Measurements from ENCODE around the gene C1orf87. TPM values are rescaled to one million over a fixed set of nuclear protein-coding genes. Genes with fewer than 3 reads are reported as not detected.

Gene C1orf87, protein sequence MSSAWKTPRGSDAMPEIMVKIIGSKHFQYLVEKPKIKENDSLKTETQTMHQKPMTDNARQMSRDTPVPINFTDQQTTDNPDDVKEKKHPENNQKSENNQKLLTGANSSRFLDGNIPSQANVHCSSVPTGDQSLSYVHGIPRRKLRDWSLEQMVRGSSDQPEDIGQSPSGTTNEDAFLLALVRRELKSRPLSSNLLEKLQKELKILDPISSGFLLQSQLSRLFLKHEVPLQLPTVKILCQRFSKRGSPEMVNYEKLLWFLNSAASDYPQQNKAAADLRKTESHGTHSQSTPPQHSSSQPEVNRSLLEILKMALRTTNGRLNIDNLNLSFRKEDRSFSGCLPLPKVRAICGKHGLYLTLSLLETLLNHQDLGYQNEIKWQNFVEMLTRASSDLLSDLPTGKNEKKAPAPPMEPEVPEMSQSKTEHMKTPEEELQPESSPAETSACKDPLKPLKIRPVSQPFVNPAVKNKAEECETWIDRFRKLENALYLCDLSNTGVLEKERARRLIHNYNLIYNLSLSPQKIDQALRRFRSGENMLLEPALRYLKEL
- not detected for total RNA-seq

DNA sequence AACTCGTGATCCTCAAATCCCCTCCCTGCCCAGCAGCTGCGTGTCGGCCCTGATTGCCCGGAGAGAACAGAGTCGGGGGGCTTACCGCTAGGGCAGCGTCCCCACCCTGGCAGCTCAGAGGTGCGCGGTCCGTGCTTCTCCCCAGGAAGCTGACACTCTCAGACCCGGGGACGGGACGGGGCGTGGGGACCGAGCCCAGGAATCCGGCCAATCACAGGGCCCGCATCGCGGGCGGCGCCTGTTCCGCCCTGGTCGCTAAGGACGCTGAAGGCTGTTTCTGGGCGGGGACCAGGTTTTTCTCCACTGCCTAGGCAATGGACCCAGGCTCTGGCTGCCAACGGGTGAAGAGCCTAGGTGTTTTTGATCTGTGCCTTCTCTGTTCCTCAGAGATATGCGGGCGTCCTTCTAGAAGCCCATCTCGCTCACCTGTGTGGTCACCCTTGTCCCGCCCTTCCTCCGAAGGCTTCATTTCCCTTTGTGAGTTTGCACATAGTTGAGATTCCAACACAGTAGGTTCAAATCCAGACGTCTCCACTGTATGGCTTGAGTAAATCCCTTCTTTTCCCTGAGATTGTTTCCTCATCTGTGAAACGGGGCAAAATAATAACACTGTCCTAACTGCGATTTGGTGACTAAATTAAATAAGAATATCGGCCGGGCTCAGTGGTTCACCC lies at the start of gene C1orf87:
Gene C1orf87, minus strand, starts transcription at position 166 of the 674 bp plus-strand sequence. CDS start 1,127 bp downstream, outside the sequence.
- Mint-ChIP-seq H3K4me3 (no peak within 1 kb of the TSS), H3K36me3 (no peaks in the 10 kb centered on the region), H3K9me3 (no peaks in the 10 kb centered on the region), H3K4me1 (no peaks in the 10 kb centered on the region), H3K27ac (no peak within 1 kb of the TSS), H3K27me3 (peaks cover 28% of the 10 kb centered on the region)
- ATAC-seq (ENCODE audit: low read depth) (no peak), DNase-seq (no peak)
- POLR2A ChIA-PET, result no interaction called here

- H3K4me3 Mint-ChIP-seq, result no peak overlapping the region
- POLR2A ChIA-PET, result no interaction called here
- no peak overlapping the region for H3K27ac Mint-ChIP-seq
- H3K27me3 Mint-ChIP-seq, result no peaks in the 10 kb centered on the region
- ATAC-seq (ENCODE audit: low read depth), result no peak
- H3K9me3 Mint-ChIP-seq, result no peaks in the 10 kb centered on the region
- H3K4me1 Mint-ChIP-seq, result no peaks in the 10 kb centered on the region
- H3K36me3 Mint-ChIP-seq, result no peaks in the 10 kb centered on the region
- DNase-seq, result no peak
These were observed 44.5 kb upstream of the C1orf87 start for GRCh38 chr1:60118085-60118484.

DNA sequence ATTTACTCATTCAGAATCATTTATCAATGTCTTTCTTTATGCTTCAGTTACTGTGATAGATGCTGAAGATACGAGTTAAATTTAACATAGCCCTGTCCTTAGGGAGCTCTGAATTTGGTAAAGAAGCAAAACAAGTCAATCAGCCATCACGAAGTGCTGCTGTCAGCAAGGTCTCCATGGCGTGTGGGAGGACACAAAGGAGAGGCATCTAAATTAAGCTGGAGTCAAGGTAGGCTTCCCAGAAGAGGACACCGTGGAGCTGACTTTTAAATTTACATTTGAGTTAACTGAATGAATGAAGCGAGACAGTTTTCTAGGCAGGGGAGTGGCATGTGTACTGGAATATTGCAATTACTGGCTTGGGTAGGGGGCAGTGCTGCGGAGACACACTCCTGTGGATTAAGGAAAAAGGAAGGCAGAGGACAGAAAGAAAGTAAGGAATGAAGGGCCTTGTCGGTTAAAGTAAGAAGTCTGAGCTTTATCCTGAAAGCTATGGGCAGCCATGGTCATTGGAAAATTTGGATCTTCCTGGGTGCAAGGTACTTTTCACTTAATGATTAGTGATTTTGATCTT lies 41.3 kb upstream of the C1orf87 start:
- POLR2A ChIA-PET, result no interaction called here
- no peak for DNase-seq
- H3K9me3 Mint-ChIP-seq, result no peaks in the 10 kb centered on the region
- H3K4me1 Mint-ChIP-seq, result no peaks in the 10 kb centered on the region
- no peak overlapping the region for H3K27ac Mint-ChIP-seq
- peaks cover 2% of the 10 kb centered on the region for H3K27me3 Mint-ChIP-seq
- no peak for ATAC-seq (ENCODE audit: low read depth)
- no peaks in the 10 kb centered on the region for H3K36me3 Mint-ChIP-seq
- H3K4me3 Mint-ChIP-seq, result no peak overlapping the region

DNA sequence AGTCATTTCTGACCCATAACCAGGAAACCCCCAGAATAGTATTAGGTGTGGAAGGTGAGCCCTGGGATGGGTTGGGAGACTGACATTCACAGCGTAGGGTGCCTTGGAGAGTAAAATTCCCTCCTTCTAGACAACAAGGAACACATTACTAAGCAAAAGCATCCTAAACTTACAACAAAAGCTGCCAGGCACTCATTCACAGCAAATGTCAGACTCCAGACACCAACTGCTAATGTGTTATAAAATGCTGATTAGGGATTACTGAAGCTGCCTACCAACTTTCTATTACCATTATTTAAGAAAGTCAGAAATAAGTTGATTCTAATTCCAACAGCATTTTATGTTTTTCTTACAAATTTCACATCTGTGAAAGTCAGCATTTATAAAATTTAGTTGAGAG lies 40.0 kb upstream of the C1orf87 start:
- no peak for DNase-seq
- Mint-ChIP-seq H3K4me3 (no peak overlapping the region), H3K27me3 (peaks cover 2% of the 10 kb centered on the region), H3K36me3 (no peaks in the 10 kb centered on the region), H3K9me3 (no peaks in the 10 kb centered on the region), H3K4me1 (no peaks in the 10 kb centered on the region), H3K27ac (no peak overlapping the region)
- POLR2A ChIA-PET, result no interaction called here
- ATAC-seq (ENCODE audit: low read depth), result no peak

GRCh38 chr1:60113028-60113427 lies 39.5 kb upstream of the C1orf87 start:
- Mint-ChIP-seq H3K4me1 (no peaks in the 10 kb centered on the region), H3K9me3 (no peaks in the 10 kb centered on the region), H3K27ac (no peak overlapping the region), H3K27me3 (peaks cover 2% of the 10 kb centered on the region), H3K36me3 (no peaks in the 10 kb centered on the region), H3K4me3 (no peak overlapping the region)
- POLR2A ChIA-PET, result no interaction called here
- DNase-seq, result no peak
- no peak for ATAC-seq (ENCODE audit: low read depth)

GRCh38 chr1:60111716-60112115 lies 38.1 kb upstream of the C1orf87 start:
- Mint-ChIP-seq H3K27ac (no peak overlapping the region), H3K36me3 (no peaks in the 10 kb centered on the region), H3K27me3 (peaks cover 2% of the 10 kb centered on the region), H3K9me3 (no peaks in the 10 kb centered on the region), H3K4me1 (no peaks in the 10 kb centered on the region), H3K4me3 (no peak overlapping the region)
- POLR2A ChIA-PET, result no interaction called here
- DNase-seq (no peak), ATAC-seq (ENCODE audit: low read depth) (no peak)

DNA sequence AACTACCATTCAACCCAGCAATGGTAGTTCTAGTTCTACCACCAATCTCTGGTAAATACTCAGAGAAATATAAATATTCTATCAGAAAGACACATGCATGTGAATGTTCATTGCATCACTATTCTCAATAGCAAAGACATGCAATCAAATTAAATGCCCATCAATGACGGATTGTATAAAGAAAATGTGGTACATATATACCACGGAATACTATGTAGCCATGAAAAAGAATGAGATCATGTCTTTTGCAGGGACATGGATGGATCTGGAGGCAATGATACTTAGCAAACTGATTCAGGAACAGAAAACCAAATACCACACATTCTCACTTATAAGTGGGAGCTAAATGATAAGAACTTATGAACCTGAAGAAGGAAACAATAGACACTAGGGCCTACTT lies 37.5 kb upstream of the C1orf87 start:
- no peak overlapping the region for H3K27ac Mint-ChIP-seq
- peaks cover 4% of the 10 kb centered on the region for H3K27me3 Mint-ChIP-seq
- no peaks in the 10 kb centered on the region for H3K4me1 Mint-ChIP-seq
- H3K36me3 Mint-ChIP-seq, result no peaks in the 10 kb centered on the region
- no peaks in the 10 kb centered on the region for H3K9me3 Mint-ChIP-seq
- no peak overlapping the region for H3K4me3 Mint-ChIP-seq
- POLR2A ChIA-PET, result no interaction called here
- ATAC-seq (ENCODE audit: low read depth) (no peak), DNase-seq (no peak)

DNA sequence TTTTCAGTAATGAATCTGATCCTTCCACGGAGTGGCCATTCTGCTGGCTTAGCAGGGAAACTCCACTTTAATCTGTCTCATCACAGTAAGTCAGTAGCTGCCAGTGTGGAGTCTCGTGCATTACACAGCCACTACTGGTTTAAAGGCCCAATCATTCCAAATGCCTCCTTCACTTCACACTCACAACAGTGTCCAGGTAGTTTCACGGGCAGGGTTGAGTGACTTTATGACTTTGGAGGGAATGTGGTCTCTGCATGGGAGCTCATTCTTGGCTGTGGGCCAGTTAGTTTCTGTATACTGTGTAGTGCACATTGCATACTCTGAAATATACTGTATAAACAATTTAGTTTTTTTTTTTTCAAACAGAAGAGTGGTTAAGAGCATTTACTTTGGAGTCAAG lies 34.6 kb upstream of the C1orf87 start:
- Mint-ChIP-seq H3K27ac (no peak overlapping the region), H3K4me1 (no peaks in the 10 kb centered on the region), H3K4me3 (no peak overlapping the region), H3K27me3 (peaks cover 4% of the 10 kb centered on the region), H3K9me3 (no peaks in the 10 kb centered on the region), H3K36me3 (no peaks in the 10 kb centered on the region)
- POLR2A ChIA-PET, result no interaction called here
- DNase-seq (no peak), ATAC-seq (ENCODE audit: low read depth) (no peak)

GRCh38 chr1:60103186-60103585 lies 29.6 kb upstream of the C1orf87 start:
- Mint-ChIP-seq H3K36me3 (no peaks in the 10 kb centered on the region), H3K27ac (no peak overlapping the region), H3K9me3 (no peaks in the 10 kb centered on the region), H3K4me1 (no peaks in the 10 kb centered on the region), H3K27me3 (peaks cover 2% of the 10 kb centered on the region), H3K4me3 (no peak overlapping the region)
- POLR2A ChIA-PET, result no interaction called here
- no peak for DNase-seq
- ATAC-seq (ENCODE audit: low read depth), result no peak

DNA sequence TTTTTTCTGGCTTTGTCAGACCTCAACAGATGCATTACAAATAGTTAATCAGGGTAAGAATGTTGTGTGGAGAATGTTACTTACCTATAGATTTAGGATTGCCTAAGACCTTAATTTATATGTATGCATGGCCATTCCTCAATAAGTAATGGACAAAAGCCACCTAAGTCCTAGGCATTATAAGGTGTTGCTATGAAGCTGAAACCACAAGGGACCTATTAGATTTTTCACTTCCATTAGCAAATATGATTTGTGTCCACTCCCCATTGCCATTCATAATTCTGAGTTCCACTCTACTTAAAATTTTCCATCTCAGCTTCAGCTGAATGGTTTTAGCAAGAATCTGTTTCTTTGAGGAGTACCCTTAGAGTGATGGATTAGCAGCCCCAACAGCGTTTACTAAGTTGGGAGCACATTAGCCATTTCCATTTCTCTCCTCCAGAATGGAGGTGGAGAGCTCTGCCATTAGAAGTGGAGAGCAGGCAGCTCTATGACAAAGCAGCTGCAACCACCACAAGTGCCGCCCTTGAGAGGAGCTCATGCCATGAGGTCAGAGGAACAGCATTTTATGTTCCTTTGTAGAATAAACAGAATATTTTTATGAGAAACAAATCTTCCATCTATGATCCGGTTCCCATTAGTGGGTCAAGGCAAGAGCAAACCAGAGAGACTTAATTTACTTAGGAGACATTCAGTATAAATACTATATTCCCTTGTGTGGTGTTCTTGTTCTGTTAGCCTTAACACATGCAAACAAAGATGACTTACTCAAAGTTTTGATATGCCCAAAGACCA lies 28.9 kb upstream of the C1orf87 start:
- Mint-ChIP-seq H3K9me3 (no peaks in the 10 kb centered on the region), H3K4me3 (no peak overlapping the region), H3K27ac (no peak overlapping the region), H3K36me3 (no peaks in the 10 kb centered on the region), H3K27me3 (peaks cover 2% of the 10 kb centered on the region), H3K4me1 (no peaks in the 10 kb centered on the region)
- DNase-seq (no peak), ATAC-seq (ENCODE audit: low read depth) (no peak)
- POLR2A ChIA-PET, result no interaction called here

- Mint-ChIP-seq H3K4me3 (no peak overlapping the region), H3K27me3 (peaks cover 2% of the 10 kb centered on the region), H3K27ac (no peak overlapping the region), H3K9me3 (no peaks in the 10 kb centered on the region), H3K36me3 (no peaks in the 10 kb centered on the region), H3K4me1 (no peaks in the 10 kb centered on the region)
- POLR2A ChIA-PET, result no interaction called here
- DNase-seq, result no peak
- no peak for ATAC-seq (ENCODE audit: low read depth)
These were observed 27.9 kb upstream of the C1orf87 start for GRCh38 chr1:60101516-60101915.

GRCh38 chr1:60091195-60091715 lies 17.7 kb upstream of the C1orf87 start:
- H3K9me3 Mint-ChIP-seq, result no peaks in the 10 kb centered on the region
- POLR2A ChIA-PET, result no interaction called here
- DNase-seq, result no peak
- no peaks in the 10 kb centered on the region for H3K36me3 Mint-ChIP-seq
- no peak overlapping the region for H3K4me3 Mint-ChIP-seq
- H3K27me3 Mint-ChIP-seq, result peaks cover 5% of the 10 kb centered on the region
- no peak overlapping the region for H3K27ac Mint-ChIP-seq
- H3K4me1 Mint-ChIP-seq, result no peaks in the 10 kb centered on the region
- ATAC-seq (ENCODE audit: low read depth), result no peak

GRCh38 chr1:60090655-60091054 lies 17.1 kb upstream of the C1orf87 start:
- Mint-ChIP-seq H3K4me3 (no peak overlapping the region), H3K27ac (no peak overlapping the region), H3K4me1 (no peaks in the 10 kb centered on the region), H3K36me3 (no peaks in the 10 kb centered on the region), H3K27me3 (peaks cover 5% of the 10 kb centered on the region), H3K9me3 (no peaks in the 10 kb centered on the region)
- DNase-seq (no peak), ATAC-seq (ENCODE audit: low read depth) (no peak)
- POLR2A ChIA-PET, result no interaction called here

Data from activated naive CD8-positive, alpha-beta T cell treated with anti-CD3 and anti-CD28 coated beads, Interleukin-2, amount 10 ng/mL, durations not matched to agents 7 days and 5 days (primary cell).